ENCODE measurements around the gene CDKN1C. TPM values are rescaled to one million over a fixed set of nuclear protein-coding genes. Genes with fewer than 3 reads are reported as not detected.

CDKN1C gene
- polyA plus RNA-seq, 4 donors = 4.0 to 328 (median 17.7) TPM

- H3K4me3 ChIP-seq (ENCODE audit: low read depth in 1 of 3, low read length in 3 of 3) = no peak overlapping the region
- no peak for DNase-seq
- whole genome bisulfite sequencing, 3 donors = 76 to 81% (median 77%) methylated on average over 5 of the region's 5 CpGs
- H3K36me3 ChIP-seq (ENCODE audit: control insufficient read depth in 3 of 3, insufficient read depth in 2 of 3, low read depth in 1 of 3, low read length in 3 of 3) = peaks cover 0 to 16% (median 0%) of the 10 kb centered on the region in 3 donors
- H3K27ac ChIP-seq (ENCODE audit: low read depth in 1 of 3, low read length in 2 of 3) = peak overlapping the region in 1 of 3 donors; percentile 66
- H3K27me3 ChIP-seq (ENCODE audit: control insufficient read depth in 3 of 3, insufficient read depth in 3 of 3, low read length in 3 of 3) = peaks cover 0 to 2% (median 0%) of the 10 kb centered on the region in 3 donors
- no peak for FAIRE-seq
- H3K9me3 ChIP-seq (ENCODE audit: control insufficient read depth in 2 of 2, insufficient read depth in 1 of 2, low read depth in 1 of 2, low read length in 1 of 2) = peaks cover 0 to 10% of the 10 kb centered on the region in 2 donors
- peaks cover 0 to 38% (median 2%) of the 10 kb centered on the region in 3 donors for H3K4me1 ChIP-seq (ENCODE audit: control insufficient read depth in 3 of 3, insufficient read depth in 2 of 3, low read depth in 1 of 3, low read length in 2 of 3)
These were observed 1.4 kb upstream of the CDKN1C start for GRCh38 chr11:2886936-2887335.

GRCh38 chr11:2886191-2886894 lies 768 bp upstream of the CDKN1C start:
- Histone ChIP-seq H3K9me3 (ENCODE audit: control insufficient read depth in 2 of 2, insufficient read depth in 1 of 2, low read depth in 1 of 2, low read length in 1 of 2) (peaks cover 0 to 10% of the 10 kb centered on the region in 2 donors), H3K27ac (ENCODE audit: low read depth in 1 of 3, low read length in 2 of 3) (peak overlapping the region in 2 of 3 donors; percentile 36 to 66), H3K27me3 (ENCODE audit: control insufficient read depth in 3 of 3, insufficient read depth in 3 of 3, low read length in 3 of 3) (peaks cover 0 to 2% (median 0%) of the 10 kb centered on the region in 3 donors), H3K4me3 (ENCODE audit: low read depth in 1 of 3, low read length in 3 of 3) (peak overlapping the region; percentile 13 to 66 (median 27)), H3K36me3 (ENCODE audit: control insufficient read depth in 3 of 3, insufficient read depth in 2 of 3, low read depth in 1 of 3, low read length in 3 of 3) (peaks cover 0 to 22% (median 0%) of the 10 kb centered on the region in 3 donors), H3K4me1 (ENCODE audit: control insufficient read depth in 3 of 3, insufficient read depth in 2 of 3, low read depth in 1 of 3, low read length in 2 of 3) (peaks cover 0 to 35% (median 2%) of the 10 kb centered on the region in 3 donors)
- DNase-seq (peak in 1 of 2 donors; percentile 70), FAIRE-seq (no peak)
- 14 to 22% (median 14%) methylated on average over 21 to 49 of the region's 49 CpGs for WGBS, 3 donors

DNA sequence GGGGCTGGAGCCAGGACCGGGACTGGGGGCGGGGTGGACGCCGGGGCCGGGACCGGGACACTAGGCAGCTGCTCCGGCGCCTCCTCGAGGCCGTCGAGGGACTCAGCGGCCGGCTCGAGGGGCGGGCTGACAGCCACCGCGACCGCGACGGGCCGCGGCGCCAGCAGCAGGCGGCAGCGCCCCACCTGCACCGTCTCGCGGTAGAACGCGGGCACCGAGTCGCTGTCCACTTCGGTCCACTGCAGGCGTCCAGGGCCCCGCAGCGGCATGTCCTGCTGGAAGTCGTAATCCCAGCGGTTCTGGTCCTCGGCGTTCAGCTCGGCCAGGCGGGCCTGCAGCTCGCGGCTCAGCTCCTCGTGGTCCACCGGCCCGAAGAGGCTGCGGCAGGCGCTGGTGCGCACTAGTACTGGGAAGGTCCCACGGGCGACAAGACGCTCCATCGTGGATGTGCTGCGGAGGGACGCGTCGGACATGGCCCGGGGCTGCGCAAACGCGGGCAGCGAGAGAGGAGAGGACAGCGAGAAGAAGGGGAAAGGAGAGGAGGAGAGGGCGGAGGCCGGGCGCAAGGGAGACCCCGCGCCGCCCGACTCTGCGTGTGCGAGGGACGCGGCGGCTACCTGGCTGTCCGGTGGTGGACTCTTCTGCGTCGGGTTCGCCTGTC lies 428 bp downstream of the CDKN1C start:
- WGBS, 3 donors = 1% methylated on average over 63 to 80 of the region's 80 CpGs
- peaks cover 0 to 23% (median 0%) of the 10 kb centered on the region in 3 donors for H3K4me1 ChIP-seq (ENCODE audit: control insufficient read depth in 3 of 3, insufficient read depth in 2 of 3, low read depth in 1 of 3, low read length in 2 of 3)
- peak; percentile 57 to 85 for DNase-seq

DNA sequence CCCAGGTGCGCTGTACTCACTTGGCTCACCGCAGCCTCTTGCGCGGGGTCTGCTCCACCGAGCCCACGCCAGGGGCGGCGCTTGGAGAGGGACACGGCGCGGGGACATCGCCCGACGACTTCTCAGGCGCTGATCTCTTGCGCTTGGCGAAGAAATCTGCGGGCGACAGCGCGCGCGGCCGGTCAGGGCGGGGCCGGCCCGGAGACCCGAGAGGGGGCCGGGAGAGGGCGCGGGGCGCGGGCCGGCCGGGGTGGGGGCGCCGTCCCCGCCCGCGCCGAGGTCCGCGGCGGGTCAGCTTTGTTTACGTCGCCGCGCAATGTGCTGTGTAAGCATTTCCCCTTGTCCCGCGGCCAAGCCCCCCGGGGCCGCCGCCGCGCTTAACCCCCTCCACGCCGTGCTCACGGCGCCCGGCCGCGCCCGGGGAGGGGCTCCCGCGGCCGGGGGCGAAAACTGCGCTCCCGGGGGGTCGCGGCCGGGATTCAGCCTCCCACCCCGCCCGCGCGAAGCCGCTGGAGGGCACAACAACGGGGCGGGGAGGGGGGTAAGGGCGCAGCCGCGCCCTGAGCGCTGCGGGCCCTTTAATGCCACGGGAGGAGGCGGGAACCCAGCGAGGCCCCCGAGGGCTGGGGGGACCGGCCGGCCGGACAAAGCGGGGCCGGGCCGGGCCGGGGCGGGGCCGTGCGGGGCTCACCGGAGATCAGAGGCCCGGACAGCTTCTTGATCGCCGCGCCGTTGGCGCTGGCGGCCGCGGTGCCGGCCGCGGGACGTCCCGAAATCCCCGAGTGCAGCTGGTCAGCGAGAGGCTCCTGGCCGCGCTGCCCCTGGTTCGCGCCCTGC lies 1.4 kb downstream of the CDKN1C start:
- H3K9me3 ChIP-seq (ENCODE audit: control insufficient read depth in 2 of 2, insufficient read depth in 1 of 2, low read depth in 1 of 2, low read length in 1 of 2) = peaks cover 0 to 11% of the 10 kb centered on the region in 2 donors
- FAIRE-seq = no peak
- WGBS, 3 donors = 1 to 2% (median 1%) methylated on average over 44 to 119 of the region's 119 CpGs
- peak overlapping the region; percentile 38 to 72 (median 66) for H3K4me3 ChIP-seq (ENCODE audit: low read depth in 1 of 3, low read length in 3 of 3)
- H3K27me3 ChIP-seq (ENCODE audit: control insufficient read depth in 3 of 3, insufficient read depth in 3 of 3, low read length in 3 of 3) = peaks cover 0 to 2% (median 0%) of the 10 kb centered on the region in 3 donors
- H3K36me3 ChIP-seq (ENCODE audit: control insufficient read depth in 3 of 3, insufficient read depth in 2 of 3, low read depth in 1 of 3, low read length in 3 of 3) = peaks cover 0 to 30% (median 0%) of the 10 kb centered on the region in 3 donors
- DNase-seq = peak in 1 of 2 donors; percentile 75
- H3K4me1 ChIP-seq (ENCODE audit: control insufficient read depth in 3 of 3, insufficient read depth in 2 of 3, low read depth in 1 of 3, low read length in 2 of 3) = peaks cover 0 to 22% (median 0%) of the 10 kb centered on the region in 3 donors
- peak overlapping the region in 2 of 3 donors; percentile 60 to 82 for H3K27ac ChIP-seq (ENCODE audit: low read depth in 1 of 3, low read length in 2 of 3)

More for the DNA sequence above, 428 bp downstream of the CDKN1C start:
- H3K9me3 ChIP-seq (ENCODE audit: control insufficient read depth in 2 of 2, insufficient read depth in 1 of 2, low read depth in 1 of 2, low read length in 1 of 2) = peaks cover 0 to 10% of the 10 kb centered on the region in 2 donors
- H3K27me3 ChIP-seq (ENCODE audit: control insufficient read depth in 3 of 3, insufficient read depth in 3 of 3, low read length in 3 of 3) = peaks cover 0 to 2% (median 0%) of the 10 kb centered on the region in 3 donors
- H3K27ac ChIP-seq (ENCODE audit: low read depth in 1 of 3, low read length in 2 of 3) = peak overlapping the region in 2 of 3 donors; percentile 74 to 91
- H3K4me3 ChIP-seq (ENCODE audit: low read depth in 1 of 3, low read length in 3 of 3) = peak overlapping the region; percentile 46 to 82 (median 66)
- H3K36me3 ChIP-seq (ENCODE audit: control insufficient read depth in 3 of 3, insufficient read depth in 2 of 3, low read depth in 1 of 3, low read length in 3 of 3) = peaks cover 0 to 30% (median 0%) of the 10 kb centered on the region in 3 donors
- no peak for FAIRE-seq

- 4 to 11% (median 9%) methylated on average over 24 of the region's 24 CpGs for WGBS, 3 donors
- H3K4me3 ChIP-seq (ENCODE audit: low read depth in 1 of 3, low read length in 3 of 3) = peak overlapping the region; percentile 38 to 72 (median 66)
- peaks cover 0 to 34% (median 0%) of the 10 kb centered on the region in 3 donors for H3K36me3 ChIP-seq (ENCODE audit: control insufficient read depth in 3 of 3, insufficient read depth in 2 of 3, low read depth in 1 of 3, low read length in 3 of 3)
- H3K4me1 ChIP-seq (ENCODE audit: control insufficient read depth in 3 of 3, insufficient read depth in 2 of 3, low read depth in 1 of 3, low read length in 2 of 3) = peaks cover 0 to 22% (median 0%) of the 10 kb centered on the region in 3 donors
- FAIRE-seq = no peak
- peaks cover 0 to 2% (median 0%) of the 10 kb centered on the region in 3 donors for H3K27me3 ChIP-seq (ENCODE audit: control insufficient read depth in 3 of 3, insufficient read depth in 3 of 3, low read length in 3 of 3)
- H3K9me3 ChIP-seq (ENCODE audit: control insufficient read depth in 2 of 2, insufficient read depth in 1 of 2, low read depth in 1 of 2, low read length in 1 of 2) = peaks cover 0 to 16% of the 10 kb centered on the region in 2 donors
- peak overlapping the region in 2 of 3 donors; percentile 26 to 82 for H3K27ac ChIP-seq (ENCODE audit: low read depth in 1 of 3, low read length in 2 of 3)
- DNase-seq = no peak
These were observed 2.0 kb downstream of the CDKN1C start for GRCh38 chr11:2883640-2883978.

- peaks cover 0 to 13% of the 10 kb centered on the region in 2 donors for H3K9me3 ChIP-seq (ENCODE audit: control insufficient read depth in 2 of 2, insufficient read depth in 1 of 2, low read depth in 1 of 2, low read length in 1 of 2)
- 49 to 71% (median 61%) methylated on average over 11 of the region's 11 CpGs for WGBS, 3 donors
These were observed 3.0 kb downstream of the CDKN1C start for GRCh38 chr11:2882396-2883110.

DNA sequence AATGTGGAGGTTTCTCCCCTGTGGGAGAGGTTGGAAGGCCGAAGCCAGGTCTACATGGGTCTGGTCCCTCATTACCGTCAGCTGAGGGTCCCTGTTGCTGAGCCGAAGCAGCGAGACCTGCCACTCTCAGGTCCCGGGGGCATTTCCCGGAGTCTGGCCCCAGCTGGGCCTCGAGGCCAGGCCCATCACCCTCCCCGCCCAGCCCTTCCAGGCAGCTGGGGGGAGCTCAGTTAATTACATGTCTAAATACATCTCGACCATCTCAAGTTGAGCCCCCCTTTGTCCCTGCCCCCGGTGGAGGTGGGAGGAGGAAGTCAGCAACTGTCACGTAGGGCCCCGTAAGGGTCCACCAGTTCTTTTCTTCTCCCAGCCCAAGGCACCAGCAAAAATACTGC lies 3.6 kb downstream of the CDKN1C start:
- no peak for DNase-seq
- Histone ChIP-seq H3K9me3 (ENCODE audit: control insufficient read depth in 2 of 2, insufficient read depth in 1 of 2, low read depth in 1 of 2, low read length in 1 of 2) (peaks cover 0 to 10% of the 10 kb centered on the region in 2 donors), H3K36me3 (ENCODE audit: control insufficient read depth in 3 of 3, insufficient read depth in 2 of 3, low read depth in 1 of 3, low read length in 3 of 3) (peaks cover 0 to 37% (median 0%) of the 10 kb centered on the region in 3 donors), H3K27me3 (ENCODE audit: control insufficient read depth in 3 of 3, insufficient read depth in 3 of 3, low read length in 3 of 3) (peaks cover 0 to 2% (median 0%) of the 10 kb centered on the region in 3 donors), H3K4me3 (ENCODE audit: low read depth in 1 of 3, low read length in 3 of 3) (no peak overlapping the region), H3K27ac (ENCODE audit: low read depth in 1 of 3, low read length in 2 of 3) (peak overlapping the region in 1 of 3 donors; percentile 59), H3K4me1 (ENCODE audit: control insufficient read depth in 3 of 3, insufficient read depth in 2 of 3, low read depth in 1 of 3, low read length in 2 of 3) (peaks cover 0 to 18% (median 0%) of the 10 kb centered on the region in 3 donors)
- 65 to 83% (median 81%) methylated on average over 12 of the region's 12 CpGs for WGBS, 3 donors
- FAIRE-seq = no peak

More at GRCh38 chr11:2882396-2883110, 3.0 kb downstream of the CDKN1C start:
- DNase-seq = no peak
- Histone ChIP-seq H3K4me3 (ENCODE audit: low read depth in 1 of 3, low read length in 3 of 3) (peak overlapping the region in 1 of 3 donors; percentile 72), H3K27ac (ENCODE audit: low read depth in 1 of 3, low read length in 2 of 3) (peak overlapping the region in 1 of 3 donors; percentile 59), H3K27me3 (ENCODE audit: control insufficient read depth in 3 of 3, insufficient read depth in 3 of 3, low read length in 3 of 3) (peaks cover 0 to 2% (median 0%) of the 10 kb centered on the region in 3 donors), H3K4me1 (ENCODE audit: control insufficient read depth in 3 of 3, insufficient read depth in 2 of 3, low read depth in 1 of 3, low read length in 2 of 3) (peaks cover 0 to 22% (median 0%) of the 10 kb centered on the region in 3 donors), H3K36me3 (ENCODE audit: control insufficient read depth in 3 of 3, insufficient read depth in 2 of 3, low read depth in 1 of 3, low read length in 3 of 3) (peaks cover 0 to 34% (median 0%) of the 10 kb centered on the region in 3 donors)
- no peak for FAIRE-seq
